ENCODE measurements around the gene DGKH.

DNA sequence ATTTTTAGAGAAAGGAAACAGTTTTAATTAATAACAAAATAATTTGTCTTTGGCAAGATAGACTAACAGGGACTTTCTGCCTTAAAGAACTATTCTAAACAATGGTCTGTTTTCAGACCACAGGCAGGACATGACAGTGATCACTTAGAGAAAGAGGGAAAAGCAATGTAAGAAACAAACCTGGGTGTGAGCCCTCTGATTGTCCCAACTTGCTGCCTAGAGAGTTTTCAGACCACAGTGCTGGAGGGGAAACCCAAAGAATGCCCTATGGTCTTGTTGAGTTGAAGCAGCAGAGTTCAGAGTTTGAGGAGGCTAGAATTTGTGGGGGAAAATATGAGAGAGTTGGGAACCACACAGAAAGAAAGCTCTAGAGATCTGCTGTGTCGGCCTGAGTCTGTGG lies 38.1 kb downstream of the DGKH start:
- TF ChIP-seq CTCF (IDR thresholded peaks at IDR 0.05), result no peak
- TF ChIP-seq POLR2A (IDR thresholded peaks at IDR 0.05), result no peak
